ENCODE data around the gene DOCK1. TPM values are rescaled to one million over a fixed set of nuclear protein-coding genes. Genes with fewer than 3 reads are reported as not detected.

Gene DOCK1
- total RNA-seq, 2 donors from 2014 or later, result 52.9 to 76.7 TPM

- TF ChIP-seq CTCF (IDR thresholded peaks at IDR 0.05), result no peak
- H3K9me3 ChIP-seq, result no peaks in the 10 kb centered on the region
- ATAC-seq (ENCODE audit: insufficient number of reproducible peaks, low FRiP score, low read depth) (no peak), DNase-seq (ENCODE audit: low spot score) (no peak)
- no peak overlapping the region for H3K4me3 ChIP-seq
- H3K36me3 ChIP-seq, result no peaks in the 10 kb centered on the region
- no peak overlapping the region for H3K27ac ChIP-seq
- no peaks in the 10 kb centered on the region for H3K4me1 ChIP-seq (ENCODE audit: control insufficient read depth in 1 of 2, low read depth in 2 of 2)
- no peaks in the 10 kb centered on the region for H3K27me3 ChIP-seq (replicated peaks; ENCODE audit: insufficient read depth)
These were observed 567.7 kb downstream of the DOCK1 start for GRCh38 chr10:127472976-127473375.

- no peaks in the 10 kb centered on the region for H3K4me1 ChIP-seq (ENCODE audit: control insufficient read depth in 1 of 2, low read depth in 2 of 2)
- no peak for DNase-seq (ENCODE audit: low spot score)
These were observed 569.3 kb downstream of the DOCK1 start for GRCh38 chr10:127474501-127474900.

GRCh38 chr10:127485153-127485857, 580.1 kb downstream of the DOCK1 start:
- DNase-seq (ENCODE audit: low spot score) (no peak), ATAC-seq (ENCODE audit: insufficient number of reproducible peaks, low FRiP score, low read depth) (no peak)
- Histone ChIP-seq H3K9me3 (no peaks in the 10 kb centered on the region), H3K27ac (no peak overlapping the region), H3K4me3 (no peak overlapping the region), H3K36me3 (no peaks in the 10 kb centered on the region), H3K4me1 (ENCODE audit: control insufficient read depth in 1 of 2, low read depth in 2 of 2) (no peaks in the 10 kb centered on the region), H3K27me3 (replicated peaks; ENCODE audit: insufficient read depth) (no peaks in the 10 kb centered on the region)
- no peak for TF ChIP-seq CTCF (IDR thresholded peaks at IDR 0.05)

More at GRCh38 chr10:127474501-127474900, 569.3 kb downstream of the DOCK1 start:
- TF ChIP-seq CTCF (IDR thresholded peaks at IDR 0.05), result no peak
- Histone ChIP-seq H3K36me3 (no peaks in the 10 kb centered on the region), H3K9me3 (no peaks in the 10 kb centered on the region), H3K27ac (no peak overlapping the region), H3K4me3 (no peak overlapping the region), H3K27me3 (replicated peaks; ENCODE audit: insufficient read depth) (no peaks in the 10 kb centered on the region)
- no peak for ATAC-seq (ENCODE audit: insufficient number of reproducible peaks, low FRiP score, low read depth)

GRCh38 chr10:127486355-127486754, 581.1 kb downstream of the DOCK1 start:
- ATAC-seq (ENCODE audit: insufficient number of reproducible peaks, low FRiP score, low read depth), result no peak
- Histone ChIP-seq H3K27ac (no peak overlapping the region), H3K9me3 (no peaks in the 10 kb centered on the region), H3K36me3 (no peaks in the 10 kb centered on the region), H3K4me3 (no peak overlapping the region), H3K4me1 (ENCODE audit: control insufficient read depth in 1 of 2, low read depth in 2 of 2) (no peaks in the 10 kb centered on the region), H3K27me3 (replicated peaks; ENCODE audit: insufficient read depth) (no peaks in the 10 kb centered on the region)
- TF ChIP-seq CTCF (IDR thresholded peaks at IDR 0.05), result no peak
- DNase-seq (ENCODE audit: low spot score), result no peak

GRCh38 chr10:127492607-127493250, 587.5 kb downstream of the DOCK1 start:
- ATAC-seq (ENCODE audit: insufficient number of reproducible peaks, low FRiP score, low read depth) (no peak), DNase-seq (ENCODE audit: low spot score) (no peak)
- Histone ChIP-seq H3K27me3 (replicated peaks; ENCODE audit: insufficient read depth) (no peaks in the 10 kb centered on the region), H3K4me1 (ENCODE audit: control insufficient read depth in 1 of 2, low read depth in 2 of 2) (no peaks in the 10 kb centered on the region), H3K27ac (no peak overlapping the region), H3K4me3 (no peak overlapping the region), H3K9me3 (no peaks in the 10 kb centered on the region), H3K36me3 (no peaks in the 10 kb centered on the region)
- no peak for TF ChIP-seq CTCF (IDR thresholded peaks at IDR 0.05)
